Liver (tissue), 9 donors: ENCODE results near the gene CABP4. TPM values are rescaled to one million over a fixed set of nuclear protein-coding genes. Genes with fewer than 3 reads are reported as not detected.

ENCODE experiments used
- DNase-seq: peaks from one replicate; pipeline ENCODE4 v3.0.0-alpha.2; 2017; ENCODE audit warnings: low spot score
- H3K27ac ChIP-seq, 2 donors: one replicate each; pipeline ENCODE4 v1.7.0; 2013; ENCODE audit warnings: inconsistent platforms in 2 of 2, low read length in 2 of 2, control low read depth in 1 of 2, low read depth in 1 of 2, mild to moderate bottlenecking in 1 of 2
- H3K27me3 ChIP-seq, 4 donors: one replicate each; pipeline versions ENCODE4 v1.6.1 to v1.7.0; 2013; ENCODE audit warnings: low read length in 3 of 4, inconsistent platforms in 1 of 4, mild to moderate bottlenecking in 1 of 4, moderate library complexity in 1 of 4; ENCODE audit not compliant: control insufficient read depth in 4 of 4, insufficient read depth in 4 of 4
- H3K36me3 ChIP-seq, 4 donors: one replicate each; pipeline versions ENCODE4 v1.6.1 to v1.7.0; 2013; ENCODE audit warnings: low read length in 3 of 4, mild to moderate bottlenecking in 3 of 4, low read depth in 1 of 4, moderate library complexity in 1 of 4; ENCODE audit not compliant: control insufficient read depth in 4 of 4, insufficient read depth in 3 of 4
- H3K4me1 ChIP-seq, 4 donors: one replicate each; pipeline versions ENCODE4 v1.6.1 to v1.7.0; 2013; ENCODE audit warnings: low read length in 3 of 4, mild to moderate bottlenecking in 3 of 4, moderate library complexity in 1 of 4; ENCODE audit not compliant: control insufficient read depth in 4 of 4, insufficient read depth in 4 of 4
- H3K4me3 ChIP-seq, 3 donors: one replicate each; pipeline versions ENCODE4 v1.6.1 to v1.7.0; 2013; ENCODE audit warnings: low read length in 3 of 3, control low read depth in 1 of 3, low read depth in 1 of 3, mild to moderate bottlenecking in 1 of 3
- H3K9ac ChIP-seq, 2 donors: one replicate each; pipeline ENCODE4 v1.7.0; 2013; ENCODE audit warnings: low read length in 2 of 2, mild to moderate bottlenecking in 2 of 2, moderate library complexity in 2 of 2, control low read depth in 1 of 2, low read depth in 1 of 2
- H3K9me3 ChIP-seq, 4 donors: one replicate each; pipeline versions ENCODE4 v1.6.1 to v1.7.0; 2013; ENCODE audit warnings: low read length in 3 of 4; ENCODE audit not compliant: control insufficient read depth in 4 of 4
- EGR1 ChIP-seq, 2 donors: IDR thresholded peaks; 2 replicates each; pipeline ENCODE4 v1.6.1; 2016 to 2018; ENCODE audit warnings: antibody characterized with exemption in 2 of 2, low read depth in 2 of 2
- FOXA1 ChIP-seq: IDR thresholded peaks from 2 replicates; pipeline ENCODE4 v1.6.1; 2016; ENCODE audit warnings: antibody characterized with exemption
- FOXA2 ChIP-seq: IDR thresholded peaks from 2 replicates; pipeline ENCODE4 v1.6.1; 2016; ENCODE audit warnings: antibody characterized with exemption
- GABPA ChIP-seq, 2 donors: IDR thresholded peaks in 1 of 2; conservative IDR thresholded peaks in 1 of 2; 2 replicates each; pipeline ENCODE4 v1.6.1; 2016; ENCODE audit warnings: antibody characterized with exemption in 2 of 2, mild to moderate bottlenecking in 1 of 2, moderate library complexity in 1 of 2
- HNF4A ChIP-seq, 2 donors: conservative IDR thresholded peaks; 2 replicates each; pipeline ENCODE4 v1.6.1; 2016; ENCODE audit warnings: antibody characterized with exemption in 2 of 2, mild to moderate bottlenecking in 2 of 2
- HNF4G ChIP-seq: IDR thresholded peaks from 2 replicates; pipeline ENCODE4 v1.6.1; 2016; ENCODE audit warnings: antibody characterized with exemption
- JUND ChIP-seq, 2 donors: IDR thresholded peaks; 2 replicates each; pipeline ENCODE4 v1.6.1; 2016; ENCODE audit warnings: antibody characterized with exemption in 2 of 2
- NR2F2 ChIP-seq: IDR thresholded peaks from 2 replicates; pipeline ENCODE4 v1.6.1; 2016; ENCODE audit warnings: antibody characterized with exemption
- RAD21 ChIP-seq, 2 donors: IDR thresholded peaks; 2 replicates each; pipeline ENCODE4 v1.6.1; 2016; ENCODE audit warnings: antibody characterized with exemption in 2 of 2, mild to moderate bottlenecking in 2 of 2
- RXRA ChIP-seq, 2 donors: IDR thresholded peaks; 2 replicates each; pipeline ENCODE4 v1.6.1; 2017 to 2018; ENCODE audit warnings: antibody characterized with exemption in 2 of 2, mild to moderate bottlenecking in 1 of 2
- SP1 ChIP-seq: IDR thresholded peaks from 2 replicates; pipeline ENCODE4 v1.6.1; 2018; ENCODE audit warnings: antibody characterized with exemption, mild to moderate bottlenecking
- TAF1 ChIP-seq: conservative IDR thresholded peaks from 2 replicates; pipeline ENCODE4 v1.6.1; 2016; ENCODE audit warnings: antibody characterized with exemption, mild to moderate bottlenecking
- YY1 ChIP-seq: IDR thresholded peaks from 2 replicates; pipeline ENCODE4 v1.6.1; 2016; ENCODE audit warnings: antibody characterized with exemption, mild to moderate bottlenecking
- WGBS: extraction: QIAGEN DNeasy Blood & Tissue Kit; methylation state at CpG from one replicate; pipeline ENCODE4 v1.1.7; 2013; 5-methylcytosine and 5-hydroxymethylcytosine counted together
- polyA plus RNA-seq, 2 donors: library from polyadenylated mRNA; stranded (reverse) in 1 of 2; unstranded in 1 of 2; fragments of 200-250 nt in 1 of 2; fragments of >200 nt in 1 of 2; fragmentation: Nextera tagmentation in 1 of 2; extraction: Ambion mirVana in 1 of 2; gene quantifications; one replicate each; pipeline versions ENCODE4 v1.2.1 to v1.2.3, GENCODE V29; 2013 to 2015
- total RNA-seq, 2 donors: library from RNA; depleted of rRNA; stranded (reverse); fragments of >200 nt; gene quantifications; one replicate each; pipeline ENCODE4 v1.2.3, GENCODE V29; 2014
- TF ChIP-seq, protein P1 (sequence below): IDR thresholded peaks from 2 replicates; pipeline ENCODE4 v1.6.1; 2016; ENCODE audit warnings: antibody characterized with exemption
- TF ChIP-seq, protein P2 (sequence below): IDR thresholded peaks from 2 replicates; pipeline ENCODE4 v1.6.1; 2016; ENCODE audit warnings: antibody characterized with exemption
- TF ChIP-seq, protein P3 (sequence below): IDR thresholded peaks from 2 replicates; pipeline ENCODE4 v1.6.1; 2016; ENCODE audit warnings: antibody characterized with exemption, mild to moderate bottlenecking
- TF ChIP-seq, protein P4 (sequence below): fragments of 150-350 bp; IDR thresholded peaks from 2 replicates; pipeline ENCODE4 v1.5.1; 2017; ENCODE audit warnings: improper control_type of control experiment, low read depth, low read length; ENCODE audit not compliant: missing input control
- TF ChIP-seq, protein P5 (sequence below): IDR thresholded peaks from 2 replicates; pipeline ENCODE4 v1.6.1; 2016; ENCODE audit warnings: antibody characterized with exemption
- donor health status: healthy.
- donor health status: healthy.
- donor health status: healthy.
- donor health status: healthy.
- donor health status: healthy.

CABP4 gene
- total and polyA plus RNA-seq, 4 donors = 0.85 to 2.9 (median 1.6) TPM

DNA sequence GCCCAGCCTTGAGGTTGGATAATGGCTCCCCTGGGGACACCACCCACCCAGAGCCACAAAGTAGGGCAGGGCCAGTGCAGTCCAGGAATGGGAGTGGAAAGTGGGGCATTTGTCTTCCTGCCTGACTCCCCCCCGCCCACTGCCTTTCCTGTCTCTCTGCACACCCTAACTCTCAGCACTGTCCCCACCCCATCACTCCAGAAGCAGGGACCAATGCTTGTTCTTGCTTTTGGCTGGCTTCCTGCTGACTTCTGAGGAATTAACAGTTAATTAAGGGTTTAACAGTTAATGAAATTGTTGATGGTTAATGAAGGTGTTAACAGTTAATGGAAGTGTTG is 45.3 kb downstream of the CABP4 start:
- DNase-seq = no peak
- WGBS = 98% methylated on average over 1 of the region's 1 CpG
- Histone ChIP-seq H3K27ac (no peak overlapping the region), H3K4me1 (peaks cover 4 to 16% (median 7%) of the 10 kb centered on the region in 4 donors), H3K27me3 (no peaks in the 10 kb centered on the region), H3K36me3 (peaks cover 0 to 6% (median 1%) of the 10 kb centered on the region in 4 donors), H3K9me3 (no peaks in the 10 kb centered on the region), H3K4me3 (no peak overlapping the region), H3K9ac (no peak overlapping the region)
- TF ChIP-seq, protein P1, sequence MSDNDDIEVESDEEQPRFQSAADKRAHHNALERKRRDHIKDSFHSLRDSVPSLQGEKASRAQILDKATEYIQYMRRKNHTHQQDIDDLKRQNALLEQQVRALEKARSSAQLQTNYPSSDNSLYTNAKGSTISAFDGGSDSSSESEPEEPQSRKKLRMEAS = no peak
- no peak for TF ChIP-seq EGR1 (IDR thresholded peaks at IDR 0.05; ENCODE audit: low read depth in 2 of 2)

DNA sequence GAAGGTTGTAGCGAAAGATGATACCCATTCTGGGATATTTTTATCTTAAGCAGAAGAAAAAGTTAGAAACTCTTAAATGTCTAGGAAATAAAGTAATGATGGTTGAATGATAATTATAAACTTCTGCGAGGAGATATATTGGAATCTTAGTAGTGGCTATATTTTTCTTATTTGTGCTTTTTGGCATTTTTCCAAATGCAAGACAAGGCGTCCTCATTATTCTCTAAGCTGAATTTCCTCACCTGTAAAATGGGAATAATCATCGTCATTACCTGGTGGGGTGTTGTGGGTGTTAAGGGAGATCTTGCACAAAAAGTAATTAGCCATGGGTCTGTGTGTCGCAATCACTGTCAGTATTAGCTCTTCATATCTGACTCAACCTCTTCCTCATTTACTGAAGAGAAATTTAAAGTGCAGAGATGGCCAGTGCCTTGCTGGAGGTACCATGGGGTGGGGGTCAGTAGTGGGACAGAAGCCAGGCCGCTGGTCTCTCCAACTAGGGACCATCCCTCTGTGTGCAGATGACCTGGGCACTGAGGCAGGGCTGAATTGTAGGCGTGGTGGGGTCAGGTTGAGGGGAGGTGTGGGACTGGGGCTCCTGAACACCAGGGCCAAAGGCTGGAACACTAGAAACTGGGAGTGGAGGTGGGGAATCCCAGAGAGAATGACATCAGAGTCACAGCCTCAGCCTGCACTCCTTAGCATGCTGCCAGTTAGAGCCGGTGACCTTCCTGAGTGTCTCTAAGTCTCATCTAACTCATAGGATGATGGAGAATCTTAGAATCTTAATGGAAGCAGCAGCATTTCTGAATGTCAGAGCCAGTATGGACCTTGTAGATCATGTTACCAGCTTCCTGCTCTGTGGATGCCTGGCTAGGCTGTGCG is 45.9 kb downstream of the CABP4 start:
- no peak for TF ChIP-seq HNF4G
- TF ChIP-seq NR2F2 = no peak
- TF ChIP-seq, protein P2, sequence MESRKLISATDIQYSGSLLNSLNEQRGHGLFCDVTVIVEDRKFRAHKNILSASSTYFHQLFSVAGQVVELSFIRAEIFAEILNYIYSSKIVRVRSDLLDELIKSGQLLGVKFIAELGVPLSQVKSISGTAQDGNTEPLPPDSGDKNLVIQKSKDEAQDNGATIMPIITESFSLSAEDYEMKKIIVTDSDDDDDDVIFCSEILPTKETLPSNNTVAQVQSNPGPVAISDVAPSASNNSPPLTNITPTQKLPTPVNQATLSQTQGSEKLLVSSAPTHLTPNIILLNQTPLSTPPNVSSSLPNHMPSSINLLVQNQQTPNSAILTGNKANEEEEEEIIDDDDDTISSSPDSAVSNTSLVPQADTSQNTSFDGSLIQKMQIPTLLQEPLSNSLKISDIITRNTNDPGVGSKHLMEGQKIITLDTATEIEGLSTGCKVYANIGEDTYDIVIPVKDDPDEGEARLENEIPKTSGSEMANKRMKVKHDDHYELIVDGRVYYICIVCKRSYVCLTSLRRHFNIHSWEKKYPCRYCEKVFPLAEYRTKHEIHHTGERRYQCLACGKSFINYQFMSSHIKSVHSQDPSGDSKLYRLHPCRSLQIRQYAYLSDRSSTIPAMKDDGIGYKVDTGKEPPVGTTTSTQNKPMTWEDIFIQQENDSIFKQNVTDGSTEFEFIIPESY = no peak
- TF ChIP-seq HNF4A (conservative IDR thresholded peaks at IDR 0.05) = no peak
- TF ChIP-seq TAF1 = no peak
- no peak for TF ChIP-seq JUND (IDR thresholded peaks at IDR 0.05)
- TF ChIP-seq FOXA2 = no peak
- TF ChIP-seq, protein P3, sequence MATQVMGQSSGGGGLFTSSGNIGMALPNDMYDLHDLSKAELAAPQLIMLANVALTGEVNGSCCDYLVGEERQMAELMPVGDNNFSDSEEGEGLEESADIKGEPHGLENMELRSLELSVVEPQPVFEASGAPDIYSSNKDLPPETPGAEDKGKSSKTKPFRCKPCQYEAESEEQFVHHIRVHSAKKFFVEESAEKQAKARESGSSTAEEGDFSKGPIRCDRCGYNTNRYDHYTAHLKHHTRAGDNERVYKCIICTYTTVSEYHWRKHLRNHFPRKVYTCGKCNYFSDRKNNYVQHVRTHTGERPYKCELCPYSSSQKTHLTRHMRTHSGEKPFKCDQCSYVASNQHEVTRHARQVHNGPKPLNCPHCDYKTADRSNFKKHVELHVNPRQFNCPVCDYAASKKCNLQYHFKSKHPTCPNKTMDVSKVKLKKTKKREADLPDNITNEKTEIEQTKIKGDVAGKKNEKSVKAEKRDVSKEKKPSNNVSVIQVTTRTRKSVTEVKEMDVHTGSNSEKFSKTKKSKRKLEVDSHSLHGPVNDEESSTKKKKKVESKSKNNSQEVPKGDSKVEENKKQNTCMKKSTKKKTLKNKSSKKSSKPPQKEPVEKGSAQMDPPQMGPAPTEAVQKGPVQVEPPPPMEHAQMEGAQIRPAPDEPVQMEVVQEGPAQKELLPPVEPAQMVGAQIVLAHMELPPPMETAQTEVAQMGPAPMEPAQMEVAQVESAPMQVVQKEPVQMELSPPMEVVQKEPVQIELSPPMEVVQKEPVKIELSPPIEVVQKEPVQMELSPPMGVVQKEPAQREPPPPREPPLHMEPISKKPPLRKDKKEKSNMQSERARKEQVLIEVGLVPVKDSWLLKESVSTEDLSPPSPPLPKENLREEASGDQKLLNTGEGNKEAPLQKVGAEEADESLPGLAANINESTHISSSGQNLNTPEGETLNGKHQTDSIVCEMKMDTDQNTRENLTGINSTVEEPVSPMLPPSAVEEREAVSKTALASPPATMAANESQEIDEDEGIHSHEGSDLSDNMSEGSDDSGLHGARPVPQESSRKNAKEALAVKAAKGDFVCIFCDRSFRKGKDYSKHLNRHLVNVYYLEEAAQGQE = no peak
- TF ChIP-seq, protein P4, sequence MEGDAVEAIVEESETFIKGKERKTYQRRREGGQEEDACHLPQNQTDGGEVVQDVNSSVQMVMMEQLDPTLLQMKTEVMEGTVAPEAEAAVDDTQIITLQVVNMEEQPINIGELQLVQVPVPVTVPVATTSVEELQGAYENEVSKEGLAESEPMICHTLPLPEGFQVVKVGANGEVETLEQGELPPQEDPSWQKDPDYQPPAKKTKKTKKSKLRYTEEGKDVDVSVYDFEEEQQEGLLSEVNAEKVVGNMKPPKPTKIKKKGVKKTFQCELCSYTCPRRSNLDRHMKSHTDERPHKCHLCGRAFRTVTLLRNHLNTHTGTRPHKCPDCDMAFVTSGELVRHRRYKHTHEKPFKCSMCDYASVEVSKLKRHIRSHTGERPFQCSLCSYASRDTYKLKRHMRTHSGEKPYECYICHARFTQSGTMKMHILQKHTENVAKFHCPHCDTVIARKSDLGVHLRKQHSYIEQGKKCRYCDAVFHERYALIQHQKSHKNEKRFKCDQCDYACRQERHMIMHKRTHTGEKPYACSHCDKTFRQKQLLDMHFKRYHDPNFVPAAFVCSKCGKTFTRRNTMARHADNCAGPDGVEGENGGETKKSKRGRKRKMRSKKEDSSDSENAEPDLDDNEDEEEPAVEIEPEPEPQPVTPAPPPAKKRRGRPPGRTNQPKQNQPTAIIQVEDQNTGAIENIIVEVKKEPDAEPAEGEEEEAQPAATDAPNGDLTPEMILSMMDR = no peak
- TF ChIP-seq GABPA (IDR thresholded peaks at IDR 0.05 in 1 of 2, conservative IDR thresholded peaks at IDR 0.05 in 1 of 2) = no peak
- TF ChIP-seq RAD21 (IDR thresholded peaks at IDR 0.05) = no peak
- no peak for TF ChIP-seq FOXA1
- TF ChIP-seq, protein P1 = no peak
- TF ChIP-seq YY1 = no peak
- TF ChIP-seq, protein P5, sequence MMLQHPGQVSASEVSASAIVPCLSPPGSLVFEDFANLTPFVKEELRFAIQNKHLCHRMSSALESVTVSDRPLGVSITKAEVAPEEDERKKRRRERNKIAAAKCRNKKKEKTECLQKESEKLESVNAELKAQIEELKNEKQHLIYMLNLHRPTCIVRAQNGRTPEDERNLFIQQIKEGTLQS = no peak
- no peak for TF ChIP-seq EGR1 (IDR thresholded peaks at IDR 0.05; ENCODE audit: low read depth in 2 of 2)
- TF ChIP-seq RXRA (IDR thresholded peaks at IDR 0.05) = no peak
- TF ChIP-seq SP1 = no peak
- Histone ChIP-seq H3K4me3 (no peak overlapping the region), H3K9ac (no peak overlapping the region), H3K4me1 (peaks cover 4 to 22% (median 10%) of the 10 kb centered on the region in 4 donors), H3K36me3 (peaks cover 0 to 2% (median 1%) of the 10 kb centered on the region in 4 donors), H3K27me3 (no peaks in the 10 kb centered on the region), H3K27ac (no peak overlapping the region), H3K9me3 (no peaks in the 10 kb centered on the region)
- no peak for DNase-seq
- 95% methylated on average over 9 of the region's 9 CpGs for WGBS
